Ovary (tissue), 3 donors: ENCODE measurements around the gene ACTL6B.

Experiments used
- EP300 ChIP-seq: sonication (generic); formaldehyde crosslinking; IDR thresholded peaks from one replicate; pipeline ENCODE4 v1.6.1; 2017; ENCODE audit warnings: antibody characterized with exemption
- TF ChIP-seq, protein P1 (sequence below), 3 donors: fragments of 450-650 bp in 2 of 3; fragments of 200-600 bp in 1 of 3; IDR thresholded peaks; one replicate each; pipeline versions ENCODE4 v1.5.1 to v1.8.0; 2016 to 2022; ENCODE audit warnings: antibody characterized with exemption in 3 of 3, mild to moderate bottlenecking in 1 of 3
- donor health status: DM: no; HTN: no; CAD: no.

DNA sequence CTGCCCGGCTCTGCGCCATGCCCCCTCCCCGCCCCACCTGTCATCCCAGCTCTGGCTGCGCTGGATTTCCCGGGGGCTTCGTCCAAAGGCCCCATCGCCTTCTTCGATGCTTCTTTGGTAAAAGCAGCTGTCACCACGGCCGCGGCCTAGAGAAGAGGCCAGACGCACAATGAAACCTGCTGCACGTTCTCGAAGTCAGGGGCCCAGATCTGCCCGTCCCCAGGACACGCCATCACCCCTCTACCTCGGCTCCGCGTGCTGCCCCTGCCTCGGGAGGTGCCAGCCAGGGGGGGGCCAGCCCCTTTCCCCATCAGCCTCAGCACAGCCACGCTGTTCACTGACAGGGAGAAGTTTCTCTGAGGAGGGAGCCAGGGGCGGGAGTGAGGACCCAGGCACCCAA, 31.0 kb upstream of the ACTL6B start:
- TF ChIP-seq, protein P1, sequence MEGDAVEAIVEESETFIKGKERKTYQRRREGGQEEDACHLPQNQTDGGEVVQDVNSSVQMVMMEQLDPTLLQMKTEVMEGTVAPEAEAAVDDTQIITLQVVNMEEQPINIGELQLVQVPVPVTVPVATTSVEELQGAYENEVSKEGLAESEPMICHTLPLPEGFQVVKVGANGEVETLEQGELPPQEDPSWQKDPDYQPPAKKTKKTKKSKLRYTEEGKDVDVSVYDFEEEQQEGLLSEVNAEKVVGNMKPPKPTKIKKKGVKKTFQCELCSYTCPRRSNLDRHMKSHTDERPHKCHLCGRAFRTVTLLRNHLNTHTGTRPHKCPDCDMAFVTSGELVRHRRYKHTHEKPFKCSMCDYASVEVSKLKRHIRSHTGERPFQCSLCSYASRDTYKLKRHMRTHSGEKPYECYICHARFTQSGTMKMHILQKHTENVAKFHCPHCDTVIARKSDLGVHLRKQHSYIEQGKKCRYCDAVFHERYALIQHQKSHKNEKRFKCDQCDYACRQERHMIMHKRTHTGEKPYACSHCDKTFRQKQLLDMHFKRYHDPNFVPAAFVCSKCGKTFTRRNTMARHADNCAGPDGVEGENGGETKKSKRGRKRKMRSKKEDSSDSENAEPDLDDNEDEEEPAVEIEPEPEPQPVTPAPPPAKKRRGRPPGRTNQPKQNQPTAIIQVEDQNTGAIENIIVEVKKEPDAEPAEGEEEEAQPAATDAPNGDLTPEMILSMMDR (IDR thresholded peaks at IDR 0.05), result no peak
- no peak for TF ChIP-seq EP300
